Duodenal mucosa (tissue), 2 donors: ENCODE measurements around the gene ATP2A2.

Experiments
- H3K27ac ChIP-seq: one replicate; pipeline ENCODE4 v1.7.0; 2013; ENCODE audit warnings: low read depth, low read length
- H3K27me3 ChIP-seq, 2 donors: one replicate each; pipeline ENCODE4 v1.7.0; 2013; ENCODE audit warnings: low read length in 2 of 2, control low read depth in 1 of 2; ENCODE audit not compliant: insufficient read depth in 2 of 2, control insufficient read depth in 1 of 2
- H3K36me3 ChIP-seq, 2 donors: one replicate each; pipeline ENCODE4 v1.7.0; 2013; ENCODE audit warnings: low read length in 2 of 2, control low read depth in 1 of 2; ENCODE audit not compliant: insufficient read depth in 2 of 2, control insufficient read depth in 1 of 2
- H3K4me1 ChIP-seq, 2 donors: one replicate each; pipeline ENCODE4 v1.7.0; 2013; ENCODE audit warnings: low read length in 2 of 2, control low read depth in 1 of 2; ENCODE audit not compliant: insufficient read depth in 2 of 2, control insufficient read depth in 1 of 2
- H3K4me3 ChIP-seq, 2 donors: one replicate each; pipeline ENCODE4 v1.7.0; 2013; ENCODE audit warnings: low read length in 2 of 2, low read depth in 1 of 2
- H3K9ac ChIP-seq, 2 donors: one replicate each; pipeline ENCODE4 v1.7.0; 2013; ENCODE audit warnings: low read length in 2 of 2, low read depth in 1 of 2
- H3K9me3 ChIP-seq, 2 donors: one replicate each; pipeline ENCODE4 v1.7.0; 2013; ENCODE audit warnings: low read length in 2 of 2, control low read depth in 1 of 2; ENCODE audit not compliant: control insufficient read depth in 1 of 2

Gene ATP2A2

DNA sequence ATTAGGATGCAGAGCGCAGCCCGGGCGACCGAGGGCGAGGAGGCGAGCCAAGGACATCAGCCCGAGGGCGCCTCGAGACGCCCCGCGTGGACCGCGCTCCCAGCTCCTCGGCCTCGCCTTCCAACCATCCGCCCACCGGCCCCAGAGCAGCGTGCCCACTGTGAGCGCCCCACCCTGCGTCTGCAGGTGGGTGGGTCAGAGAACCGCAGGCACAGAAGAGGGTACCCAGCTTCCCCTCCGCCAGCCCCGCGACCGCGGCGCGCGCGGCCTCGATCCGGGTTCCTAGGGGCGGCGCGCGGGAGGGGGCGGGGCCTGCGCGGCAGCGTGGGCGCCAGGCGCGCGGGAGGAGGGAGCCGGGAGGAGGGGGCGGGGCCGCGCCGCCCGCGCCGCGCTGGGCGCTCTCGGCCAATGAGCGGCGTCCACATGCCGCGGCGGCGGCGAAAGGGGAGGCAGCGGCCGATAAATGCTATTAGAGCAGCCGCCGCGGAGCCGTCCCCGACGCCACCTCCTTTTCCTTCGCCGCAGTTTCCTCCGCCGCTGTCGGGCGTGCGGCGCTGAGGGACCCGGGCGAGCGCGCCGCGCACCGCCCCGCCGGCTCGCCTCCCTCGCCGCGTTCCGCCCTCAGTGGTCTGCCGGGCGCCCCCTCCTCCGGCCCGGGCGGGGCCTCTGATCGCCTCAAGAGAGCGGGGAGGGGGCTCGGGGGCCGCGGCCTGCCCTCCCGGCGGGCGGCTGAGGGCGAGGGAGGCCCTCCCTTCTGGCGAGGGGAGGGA lies at the start of gene ATP2A2:
ATP2A2 (plus strand) TSS at position 469 of the 770 bp plus-strand sequence. CDS start 543 bp downstream, outside the sequence.
- Histone ChIP-seq H3K4me1 (peaks cover 31 to 36% of the 10 kb centered on the region in 2 donors), H3K9ac (peak within 1 kb of the TSS; percentile 94 to 98), H3K27me3 (no peaks in the 10 kb centered on the region), H3K4me3 (peak within 1 kb of the TSS; percentile 86 to 87), H3K27ac (peak within 1 kb of the TSS; percentile 95), H3K9me3 (no peaks in the 10 kb centered on the region), H3K36me3 (no peaks in the 10 kb centered on the region)

GRCh38 chr12:110233212-110233903 lies 47.7 kb upstream of the ATP2A2 start:
- Histone ChIP-seq H3K36me3 (no peaks in the 10 kb centered on the region), H3K9ac (no peak overlapping the region), H3K27ac (no peak overlapping the region), H3K4me1 (peaks cover 6 to 20% of the 10 kb centered on the region in 2 donors), H3K4me3 (no peak overlapping the region), H3K9me3 (no peaks in the 10 kb centered on the region), H3K27me3 (no peaks in the 10 kb centered on the region)

- Histone ChIP-seq H3K4me3 (no peak overlapping the region), H3K36me3 (no peaks in the 10 kb centered on the region), H3K9ac (no peak overlapping the region), H3K4me1 (peaks cover 6 to 20% of the 10 kb centered on the region in 2 donors), H3K27ac (no peak overlapping the region), H3K9me3 (no peaks in the 10 kb centered on the region), H3K27me3 (no peaks in the 10 kb centered on the region)
Observed at GRCh38 chr12:110234331-110234751, 46.7 kb upstream of the ATP2A2 start.

DNA sequence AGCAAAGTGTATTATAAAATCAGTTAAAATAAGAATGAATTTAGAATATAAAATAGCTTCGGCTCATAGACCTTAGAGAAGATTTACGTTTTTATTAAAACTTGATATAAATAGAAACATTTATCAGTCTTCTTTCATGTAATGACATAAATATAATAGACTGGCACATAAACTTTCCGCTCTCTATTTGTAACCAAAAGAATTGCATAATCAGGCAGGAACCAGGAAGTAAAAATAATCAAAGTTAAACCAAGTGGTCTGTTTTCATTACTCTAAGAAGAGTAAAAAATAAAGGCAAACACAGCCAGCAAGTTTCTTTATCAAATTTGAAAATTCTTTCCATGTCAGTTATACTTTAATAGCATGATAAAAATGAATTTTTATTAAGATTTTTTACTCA lies 46.3 kb upstream of the ATP2A2 start:
- peaks cover 6 to 20% of the 10 kb centered on the region in 2 donors for H3K4me1 ChIP-seq
- no peaks in the 10 kb centered on the region for H3K27me3 ChIP-seq
- no peaks in the 10 kb centered on the region for H3K36me3 ChIP-seq
- no peak overlapping the region for H3K9ac ChIP-seq
- H3K27ac ChIP-seq, result no peak overlapping the region
- H3K4me3 ChIP-seq, result no peak overlapping the region
- H3K9me3 ChIP-seq, result no peaks in the 10 kb centered on the region

GRCh38 chr12:110235383-110235782 lies 45.7 kb upstream of the ATP2A2 start:
- H3K4me3 ChIP-seq, result no peak overlapping the region
- H3K9ac ChIP-seq, result no peak overlapping the region
- no peak overlapping the region for H3K27ac ChIP-seq
- no peaks in the 10 kb centered on the region for H3K27me3 ChIP-seq
- H3K4me1 ChIP-seq, result peaks cover 6 to 20% of the 10 kb centered on the region in 2 donors
- no peaks in the 10 kb centered on the region for H3K36me3 ChIP-seq
- no peaks in the 10 kb centered on the region for H3K9me3 ChIP-seq

DNA sequence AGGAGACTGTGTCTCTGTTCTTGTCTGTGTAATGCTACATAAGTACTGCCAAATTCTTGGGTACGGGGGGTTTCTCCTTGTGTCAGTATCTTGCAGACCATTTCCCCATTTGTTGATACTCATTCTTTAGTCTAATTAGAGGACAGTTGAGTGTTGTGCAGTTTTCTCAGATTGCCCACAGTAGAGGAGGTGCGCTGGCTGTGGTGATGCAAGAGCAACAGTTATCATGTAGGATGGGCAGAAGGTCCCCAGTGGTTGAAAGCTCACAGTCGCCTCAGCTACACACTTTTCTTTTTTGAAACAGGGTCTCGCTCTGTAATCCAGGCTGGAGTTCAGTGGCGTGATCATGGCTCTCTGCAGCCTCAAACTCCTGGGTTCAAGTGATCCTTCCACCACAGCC lies 37.8 kb upstream of the ATP2A2 start:
- no peaks in the 10 kb centered on the region for H3K27me3 ChIP-seq
- H3K9me3 ChIP-seq, result no peaks in the 10 kb centered on the region
- no peak overlapping the region for H3K4me3 ChIP-seq
- peaks cover 23 to 28% of the 10 kb centered on the region in 2 donors for H3K4me1 ChIP-seq
- H3K36me3 ChIP-seq, result no peaks in the 10 kb centered on the region
- no peak overlapping the region for H3K27ac ChIP-seq
- no peak overlapping the region for H3K9ac ChIP-seq

GRCh38 chr12:110244372-110244771 lies 36.7 kb upstream of the ATP2A2 start:
- no peak overlapping the region for H3K27ac ChIP-seq
- no peaks in the 10 kb centered on the region for H3K9me3 ChIP-seq
- no peaks in the 10 kb centered on the region for H3K27me3 ChIP-seq
- no peak overlapping the region for H3K9ac ChIP-seq
- no peaks in the 10 kb centered on the region for H3K36me3 ChIP-seq
- H3K4me1 ChIP-seq, result peaks cover 35 to 40% of the 10 kb centered on the region in 2 donors
- H3K4me3 ChIP-seq, result no peak overlapping the region

DNA sequence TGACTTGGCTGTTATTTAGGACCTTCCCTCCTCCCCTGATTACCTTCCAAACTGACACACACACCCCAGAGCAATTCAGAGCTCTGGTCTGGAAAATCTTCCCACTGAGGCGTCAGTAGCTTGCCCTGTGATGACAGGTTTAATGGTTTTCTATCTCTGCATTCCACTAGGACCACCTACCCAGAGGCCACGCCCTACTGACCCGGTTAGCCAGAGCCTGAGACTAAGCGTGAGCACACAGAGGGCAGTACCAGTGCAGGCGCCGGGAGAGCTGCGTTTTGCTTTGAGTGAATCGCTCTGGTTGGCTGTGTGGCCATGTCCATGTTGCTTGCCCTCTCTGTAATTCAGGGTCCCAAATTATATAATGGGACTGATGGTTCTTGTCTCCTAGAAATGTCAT lies 36.2 kb upstream of the ATP2A2 start:
- Histone ChIP-seq H3K36me3 (no peaks in the 10 kb centered on the region), H3K27ac (no peak overlapping the region), H3K9ac (no peak overlapping the region), H3K4me3 (no peak overlapping the region), H3K27me3 (no peaks in the 10 kb centered on the region), H3K9me3 (no peaks in the 10 kb centered on the region), H3K4me1 (peaks cover 39 to 44% of the 10 kb centered on the region in 2 donors)

- H3K4me3 ChIP-seq, result no peak overlapping the region
- H3K27me3 ChIP-seq, result no peaks in the 10 kb centered on the region
- peaks cover 45 to 49% of the 10 kb centered on the region in 2 donors for H3K4me1 ChIP-seq
- no peaks in the 10 kb centered on the region for H3K36me3 ChIP-seq
- H3K27ac ChIP-seq, result no peak overlapping the region
- H3K9me3 ChIP-seq, result no peaks in the 10 kb centered on the region
- H3K9ac ChIP-seq, result no peak overlapping the region
Observed at GRCh38 chr12:110245369-110245772, 35.7 kb upstream of the ATP2A2 start.

GRCh38 chr12:110246636-110247339 lies 34.3 kb upstream of the ATP2A2 start:
- Histone ChIP-seq H3K4me1 (peaks cover 50 to 55% of the 10 kb centered on the region in 2 donors), H3K4me3 (peak overlapping the region; percentile 19 to 52), H3K27ac (peak overlapping the region; percentile 86), H3K27me3 (no peaks in the 10 kb centered on the region), H3K36me3 (no peaks in the 10 kb centered on the region), H3K9ac (peak overlapping the region; percentile 53 to 63), H3K9me3 (no peaks in the 10 kb centered on the region)
